Neural cell (in vitro differentiated cells): ENCODE measurements around the gene MYO1D.

Experiments used
- CTCF ChIP-seq: fragments of 450-650 bp; IDR thresholded peaks from 2 replicates; pipeline ENCODE4 v1.5.1; 2014; ENCODE audit warnings: antibody characterized with exemption, mild to moderate bottlenecking, moderate library complexity; ENCODE audit not compliant: poor library complexity, severe bottlenecking
- EP300 ChIP-seq: fragments of 450-650 bp; conservative IDR thresholded peaks from 2 replicates; pipeline ENCODE4 v1.6.1; 2014; ENCODE audit warnings: antibody characterized with exemption, mild to moderate bottlenecking, moderate library complexity; ENCODE audit not compliant: poor library complexity, severe bottlenecking
- EZH2 ChIP-seq: fragments of 200-600, 300-800 bp; shearing (Covaris generic), sonication (generic); IDR thresholded peaks from 2 replicates; pipeline ENCODE4 v1.6.1; 2014; ENCODE audit warnings: antibody characterized with exemption, low read length, borderline replicate concordance, mild to moderate bottlenecking; ENCODE audit not compliant: insufficient read depth, poor library complexity, severe bottlenecking
- MXI1 ChIP-seq: fragments of 450-650 bp; conservative IDR thresholded peaks from 2 replicates; pipeline ENCODE4 v1.6.1; 2014; ENCODE audit warnings: antibody characterized with exemption, mild to moderate bottlenecking; ENCODE audit not compliant: poor library complexity, severe bottlenecking
- POLR2AphosphoS5 ChIP-seq: IDR thresholded peaks from 2 replicates; pipeline ENCODE4 v1.6.1; 2012
- RAD21 ChIP-seq: fragments of 450-650 bp; conservative IDR thresholded peaks from 2 replicates; pipeline ENCODE4 v1.6.1; 2014; ENCODE audit warnings: antibody characterized with exemption, mild to moderate bottlenecking, moderate library complexity
- REST ChIP-seq: IDR thresholded peaks from 2 replicates; pipeline ENCODE4 v1.6.1; 2012; ENCODE audit warnings: borderline replicate concordance
- SMC3 ChIP-seq: fragments of 450-650 bp; conservative IDR thresholded peaks from 2 replicates; pipeline ENCODE4 v1.6.1; 2014; ENCODE audit warnings: antibody characterized with exemption, mild to moderate bottlenecking, moderate library complexity; ENCODE audit not compliant: poor library complexity

GRCh38 chr17:32512328-32512727, 364.6 kb downstream of the MYO1D start:
- TF ChIP-seq CTCF: no peak
- TF ChIP-seq REST: no peak
- TF ChIP-seq EZH2: no peak
- TF ChIP-seq POLR2AphosphoS5: no peak
- no peak for TF ChIP-seq EP300
- no peak for TF ChIP-seq MXI1
- TF ChIP-seq RAD21: no peak
- TF ChIP-seq SMC3: no peak
